Amniotic stem cell (primary cell): Measurements from ENCODE around the gene MCAM.

Experiments used
- DNase-seq: peaks from one replicate; lab custom pipeline; 2025; lab: John Stamatoyannopoulos, UW

Gene MCAM

GRCh38 chr11:119263352-119263940, 53.5 kb downstream of the MCAM start:
- DNase-seq: no peak

GRCh38 chr11:119262668-119263351, 54.1 kb downstream of the MCAM start:
- no peak for DNase-seq

GRCh38 chr11:119258983-119259382, 57.9 kb downstream of the MCAM start:
- DNase-seq: no peak
